Measurements from ENCODE around the gene DYNC1LI1.

DYNC1LI1 gene

DNA sequence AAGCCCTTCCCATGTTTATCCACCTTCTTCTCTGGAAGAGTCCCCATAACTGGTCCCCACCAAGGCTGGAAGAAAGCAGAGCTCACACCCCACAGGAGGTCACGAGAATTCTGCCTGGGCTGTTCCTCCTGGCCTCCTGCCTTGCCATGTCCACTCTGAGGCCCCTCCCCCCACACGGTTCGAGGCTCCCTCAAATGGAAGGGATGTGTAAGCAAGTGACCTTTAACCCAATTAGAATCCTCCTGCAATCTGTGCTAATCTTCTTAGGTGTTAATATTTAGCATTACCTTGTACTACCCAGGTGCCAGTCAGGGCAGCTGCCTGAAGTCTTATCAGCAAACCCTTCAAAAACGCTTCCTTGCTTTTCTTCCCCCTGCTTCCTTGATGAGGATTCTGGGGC lies 32.4 kb upstream of the DYNC1LI1 start:
- Histone ChIP-seq H3K4me2 (ENCODE audit: low read length) (no peak overlapping the region), H3K79me2 (no peaks in the 10 kb centered on the region), H3K9ac (no peak overlapping the region), H3K27ac (no peak overlapping the region), H2AFZ (no peak overlapping the region), H3K4me1 (no peaks in the 10 kb centered on the region), H3K36me3 (ENCODE audit: control insufficient read depth, insufficient read depth, low read length) (no peaks in the 10 kb centered on the region), H3K9me3 (ENCODE audit: control insufficient read depth, low read length) (no peaks in the 10 kb centered on the region), H3K27me3 (ENCODE audit: control insufficient read depth, insufficient read depth, low read length) (no peaks in the 10 kb centered on the region), H3K4me3 (ENCODE audit: low read depth, low read length) (no peak overlapping the region)
- TF ChIP-seq, protein P1, sequence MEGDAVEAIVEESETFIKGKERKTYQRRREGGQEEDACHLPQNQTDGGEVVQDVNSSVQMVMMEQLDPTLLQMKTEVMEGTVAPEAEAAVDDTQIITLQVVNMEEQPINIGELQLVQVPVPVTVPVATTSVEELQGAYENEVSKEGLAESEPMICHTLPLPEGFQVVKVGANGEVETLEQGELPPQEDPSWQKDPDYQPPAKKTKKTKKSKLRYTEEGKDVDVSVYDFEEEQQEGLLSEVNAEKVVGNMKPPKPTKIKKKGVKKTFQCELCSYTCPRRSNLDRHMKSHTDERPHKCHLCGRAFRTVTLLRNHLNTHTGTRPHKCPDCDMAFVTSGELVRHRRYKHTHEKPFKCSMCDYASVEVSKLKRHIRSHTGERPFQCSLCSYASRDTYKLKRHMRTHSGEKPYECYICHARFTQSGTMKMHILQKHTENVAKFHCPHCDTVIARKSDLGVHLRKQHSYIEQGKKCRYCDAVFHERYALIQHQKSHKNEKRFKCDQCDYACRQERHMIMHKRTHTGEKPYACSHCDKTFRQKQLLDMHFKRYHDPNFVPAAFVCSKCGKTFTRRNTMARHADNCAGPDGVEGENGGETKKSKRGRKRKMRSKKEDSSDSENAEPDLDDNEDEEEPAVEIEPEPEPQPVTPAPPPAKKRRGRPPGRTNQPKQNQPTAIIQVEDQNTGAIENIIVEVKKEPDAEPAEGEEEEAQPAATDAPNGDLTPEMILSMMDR (IDR thresholded peaks at IDR 0.05), result no peak

DNA sequence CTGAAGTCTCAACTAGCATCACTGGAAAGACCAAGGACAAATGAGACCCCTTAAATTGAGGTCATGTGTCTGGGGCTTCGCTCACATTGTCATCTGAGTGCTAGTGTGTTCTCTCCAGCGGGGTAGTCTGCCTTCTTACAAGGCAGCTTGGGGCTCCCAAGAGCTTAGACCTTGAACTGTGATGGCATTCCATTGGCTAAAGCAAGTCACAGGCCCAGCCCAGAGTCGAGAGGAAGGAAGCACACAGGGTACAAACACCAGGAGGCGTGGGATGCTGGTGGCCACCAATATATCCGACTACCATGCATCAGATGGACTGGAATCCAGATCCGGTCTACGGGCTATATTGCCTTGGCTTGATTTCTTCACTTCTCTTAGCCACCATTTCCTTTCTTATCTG lies 31.5 kb upstream of the DYNC1LI1 start:
- no peak overlapping the region for H3K9ac ChIP-seq
- TF ChIP-seq, protein P1 (IDR thresholded peaks at IDR 0.05), result no peak
- no peak overlapping the region for H3K4me2 ChIP-seq (ENCODE audit: low read length)
- H3K27ac ChIP-seq, result no peak overlapping the region
- H3K4me1 ChIP-seq, result no peaks in the 10 kb centered on the region
- no peaks in the 10 kb centered on the region for H3K36me3 ChIP-seq (ENCODE audit: control insufficient read depth, insufficient read depth, low read length)
- H3K79me2 ChIP-seq, result no peaks in the 10 kb centered on the region
- H2AFZ ChIP-seq, result no peak overlapping the region
- no peak overlapping the region for H3K4me3 ChIP-seq (ENCODE audit: low read depth, low read length)
- H3K9me3 ChIP-seq (ENCODE audit: control insufficient read depth, low read length), result no peaks in the 10 kb centered on the region
- H3K27me3 ChIP-seq (ENCODE audit: control insufficient read depth, insufficient read depth, low read length), result no peaks in the 10 kb centered on the region

DNA sequence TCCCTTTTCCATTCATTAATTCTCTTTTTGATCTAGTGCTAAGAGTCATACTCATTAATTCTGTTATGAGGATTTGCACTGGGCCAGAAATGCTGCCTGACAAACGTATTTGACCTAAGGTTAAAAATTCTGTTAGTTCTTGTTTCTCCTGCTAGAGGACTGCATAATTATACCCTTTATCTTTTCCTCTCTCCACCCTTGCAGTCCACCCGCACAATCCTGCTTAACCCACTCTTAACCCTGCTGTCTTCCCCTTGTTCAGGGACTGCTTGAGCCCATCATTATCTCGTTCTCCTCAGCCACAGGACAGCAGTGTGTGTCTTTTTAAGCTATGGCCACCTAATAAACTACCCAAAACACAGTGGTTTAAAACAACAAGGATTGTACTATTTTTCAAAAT lies 31.1 kb upstream of the DYNC1LI1 start:
- H3K4me3 ChIP-seq (ENCODE audit: low read depth, low read length), result no peak overlapping the region
- no peak overlapping the region for H3K27ac ChIP-seq
- no peak overlapping the region for H3K4me2 ChIP-seq (ENCODE audit: low read length)
- no peaks in the 10 kb centered on the region for H3K36me3 ChIP-seq (ENCODE audit: control insufficient read depth, insufficient read depth, low read length)
- H3K9me3 ChIP-seq (ENCODE audit: control insufficient read depth, low read length), result no peaks in the 10 kb centered on the region
- no peaks in the 10 kb centered on the region for H3K79me2 ChIP-seq
- no peak overlapping the region for H2AFZ ChIP-seq
- TF ChIP-seq, protein P1 (IDR thresholded peaks at IDR 0.05), result no peak
- H3K9ac ChIP-seq, result no peak overlapping the region
- no peaks in the 10 kb centered on the region for H3K4me1 ChIP-seq
- H3K27me3 ChIP-seq (ENCODE audit: control insufficient read depth, insufficient read depth, low read length), result no peaks in the 10 kb centered on the region

DNA sequence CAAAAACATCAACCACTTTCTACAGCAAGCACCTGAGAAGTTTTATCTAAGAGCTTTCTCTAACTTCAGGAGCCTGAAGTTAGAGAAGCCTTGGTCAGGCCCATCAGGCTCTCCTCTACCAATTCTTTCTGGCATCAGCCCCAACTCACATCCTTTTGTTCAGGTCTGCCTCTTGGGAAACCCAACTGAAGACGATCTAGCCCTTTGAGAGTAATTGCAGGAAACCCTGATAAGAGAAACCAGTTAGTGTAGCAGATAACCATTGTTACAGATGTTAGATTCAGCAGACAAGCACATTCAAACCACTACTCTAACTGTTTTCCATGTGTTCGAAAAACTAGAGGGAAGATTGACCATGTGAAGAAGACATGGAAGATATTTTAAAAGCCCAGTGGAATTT lies 27.0 kb upstream of the DYNC1LI1 start:
- Histone ChIP-seq H3K4me2 (ENCODE audit: low read length) (no peak overlapping the region), H3K4me3 (ENCODE audit: low read depth, low read length) (no peak overlapping the region), H2AFZ (no peak overlapping the region), H3K79me2 (no peaks in the 10 kb centered on the region), H3K9ac (no peak overlapping the region), H3K27me3 (ENCODE audit: control insufficient read depth, insufficient read depth, low read length) (no peaks in the 10 kb centered on the region), H3K27ac (no peak overlapping the region), H3K36me3 (ENCODE audit: control insufficient read depth, insufficient read depth, low read length) (no peaks in the 10 kb centered on the region), H3K4me1 (no peaks in the 10 kb centered on the region), H3K9me3 (ENCODE audit: control insufficient read depth, low read length) (no peaks in the 10 kb centered on the region)
- TF ChIP-seq, protein P1 (IDR thresholded peaks at IDR 0.05), result no peak

DNA sequence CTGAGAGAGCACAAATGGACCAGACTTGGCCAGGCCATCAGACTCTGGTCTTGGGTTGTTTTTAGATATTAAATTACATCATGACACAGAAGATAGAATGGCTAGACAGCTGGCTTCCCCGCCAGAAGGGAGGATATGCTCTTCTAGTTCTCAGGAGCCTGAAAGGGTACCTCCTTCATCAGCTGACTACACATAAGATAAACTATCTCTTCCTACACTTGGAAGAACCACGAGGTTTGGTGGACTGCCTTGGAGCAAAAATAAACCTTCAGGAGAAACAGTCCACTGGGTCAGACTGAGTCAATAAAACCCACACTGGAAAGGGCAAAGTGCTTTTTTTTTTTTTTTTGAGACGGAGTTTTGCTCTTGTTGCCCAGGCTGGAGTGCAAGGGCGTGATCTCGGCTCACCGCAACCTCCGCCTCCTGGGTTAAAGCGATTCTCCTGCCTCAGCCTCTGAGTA lies 26.3 kb upstream of the DYNC1LI1 start:
- Histone ChIP-seq H3K9ac (no peak overlapping the region), H3K4me3 (ENCODE audit: low read depth, low read length) (no peak overlapping the region), H3K4me1 (no peaks in the 10 kb centered on the region), H3K27me3 (ENCODE audit: control insufficient read depth, insufficient read depth, low read length) (no peaks in the 10 kb centered on the region), H3K36me3 (ENCODE audit: control insufficient read depth, insufficient read depth, low read length) (no peaks in the 10 kb centered on the region), H3K79me2 (no peaks in the 10 kb centered on the region), H3K9me3 (ENCODE audit: control insufficient read depth, low read length) (no peaks in the 10 kb centered on the region), H3K4me2 (ENCODE audit: low read length) (no peak overlapping the region), H2AFZ (no peak overlapping the region), H3K27ac (no peak overlapping the region)
- TF ChIP-seq, protein P1 (IDR thresholded peaks at IDR 0.05), result no peak

All from parathyroid adenoma (tissue), 2 donors.